Right lobe of liver (tissue), 4 donors: ENCODE results near the gene LANCL2.

ENCODE experiments used
- POLR2A ChIP-seq: fragments of 450-650 bp; IDR thresholded peaks from one replicate; pipeline ENCODE4 v1.6.1; 2017; ENCODE audit warnings: antibody characterized with exemption, mild to moderate bottlenecking
- TF ChIP-seq, protein P1 (sequence below), 4 donors: fragments of 200-600 bp in 3 of 4; fragments of 450-650 bp in 1 of 4; IDR thresholded peaks; one replicate each; pipeline versions ENCODE4 v1.5.1 to v1.8.0; 2016 to 2022; ENCODE audit warnings: antibody characterized with exemption in 4 of 4, mild to moderate bottlenecking in 2 of 4
- donor health status: DM: no; HTN: no; CAD: no.
- donor health status: DM: no; HTN: no; CAD: no.
- donor health status: DM: no; HTN: yes; CAD: no.

GRCh38 chr7:55427800-55428199, 62.7 kb downstream of the LANCL2 start:
- TF ChIP-seq, protein P1, sequence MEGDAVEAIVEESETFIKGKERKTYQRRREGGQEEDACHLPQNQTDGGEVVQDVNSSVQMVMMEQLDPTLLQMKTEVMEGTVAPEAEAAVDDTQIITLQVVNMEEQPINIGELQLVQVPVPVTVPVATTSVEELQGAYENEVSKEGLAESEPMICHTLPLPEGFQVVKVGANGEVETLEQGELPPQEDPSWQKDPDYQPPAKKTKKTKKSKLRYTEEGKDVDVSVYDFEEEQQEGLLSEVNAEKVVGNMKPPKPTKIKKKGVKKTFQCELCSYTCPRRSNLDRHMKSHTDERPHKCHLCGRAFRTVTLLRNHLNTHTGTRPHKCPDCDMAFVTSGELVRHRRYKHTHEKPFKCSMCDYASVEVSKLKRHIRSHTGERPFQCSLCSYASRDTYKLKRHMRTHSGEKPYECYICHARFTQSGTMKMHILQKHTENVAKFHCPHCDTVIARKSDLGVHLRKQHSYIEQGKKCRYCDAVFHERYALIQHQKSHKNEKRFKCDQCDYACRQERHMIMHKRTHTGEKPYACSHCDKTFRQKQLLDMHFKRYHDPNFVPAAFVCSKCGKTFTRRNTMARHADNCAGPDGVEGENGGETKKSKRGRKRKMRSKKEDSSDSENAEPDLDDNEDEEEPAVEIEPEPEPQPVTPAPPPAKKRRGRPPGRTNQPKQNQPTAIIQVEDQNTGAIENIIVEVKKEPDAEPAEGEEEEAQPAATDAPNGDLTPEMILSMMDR (IDR thresholded peaks at IDR 0.05) = no peak
- TF ChIP-seq POLR2A = no peak
